HT1080 (cell line): ENCODE data around the gene SDE2. TPM values are rescaled to one million over a fixed set of nuclear protein-coding genes. Genes with fewer than 3 reads are reported as not detected.
"Not testable (repeated sequence)": the region's sequence is repeated elsewhere in the genome, so short reads cannot be mapped to it uniquely, and the experiment has no call there.

Source experiments
- DNase-seq: peaks from one replicate; pipeline ENCODE4 v3.0.0-alpha.2; 2015; ENCODE audit warnings: low read depth
- total RNA-seq: library from RNA; depleted of rRNA; stranded (reverse); fragments of >200 nt; shearing (Covaris generic); gene quantifications from 2 replicates; pipeline ENCODE4 v1.2.3, GENCODE V29; 2014

Gene SDE2
- total RNA-seq, 1 experiment from 2014 or later, result 15.9 TPM

DNA sequence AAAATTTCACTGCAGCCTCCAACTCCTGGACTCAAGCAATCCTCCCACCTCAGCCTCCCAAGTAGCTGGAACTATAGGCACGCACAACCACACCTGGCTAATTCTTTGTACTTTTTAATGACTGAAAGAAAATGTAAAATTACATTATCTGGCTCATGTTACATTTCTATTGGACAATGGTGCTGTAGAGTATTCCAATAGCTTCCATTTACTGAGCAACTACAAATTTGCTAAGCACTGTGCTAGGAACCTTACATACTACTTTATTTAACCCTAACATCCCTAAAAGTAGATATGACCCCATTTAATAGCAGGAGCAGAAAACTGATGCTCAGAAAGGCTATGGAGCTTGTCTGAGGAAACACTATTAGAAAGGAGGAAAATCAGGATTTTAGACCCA is 19.7 kb downstream of the SDE2 start:
- DNase-seq, result no peak

DNA sequence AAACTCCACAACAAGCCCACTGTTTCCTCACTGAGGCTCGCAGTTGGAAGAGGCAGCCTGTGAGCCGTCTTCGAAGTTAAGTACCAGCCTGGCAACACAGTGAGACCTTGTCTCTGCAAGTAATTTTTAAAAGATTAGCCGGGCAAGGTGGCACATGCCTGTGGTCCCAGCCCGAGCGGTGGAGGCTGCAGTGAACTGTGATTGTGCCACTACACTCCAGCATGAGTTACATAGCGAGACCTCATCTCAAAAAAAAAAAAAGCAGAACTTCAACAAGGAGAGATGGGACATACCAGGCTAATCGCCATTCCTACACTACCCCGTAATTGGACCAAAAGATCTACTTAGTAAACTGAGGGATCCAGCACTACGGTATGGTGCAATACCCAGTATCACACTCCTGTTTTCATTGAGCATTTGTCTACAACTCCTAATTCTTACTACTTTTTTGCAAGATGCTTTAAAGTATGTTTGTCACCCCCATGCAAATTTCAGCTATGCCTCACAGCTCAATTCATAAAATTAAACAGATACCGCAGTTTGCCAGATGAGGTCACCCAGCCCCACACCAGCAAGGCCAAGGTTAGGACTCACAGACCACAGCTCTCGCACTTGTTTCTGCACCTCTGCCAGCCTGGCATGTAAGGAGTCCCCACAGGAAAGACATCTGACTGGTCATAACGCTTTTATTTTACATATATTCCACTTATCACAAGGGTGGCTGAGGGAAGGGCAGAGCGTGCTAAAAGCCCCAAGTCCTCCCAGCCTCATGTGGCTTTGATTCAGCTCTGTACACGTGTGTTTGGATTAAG is 21.0 kb downstream of the SDE2 start:
- DNase-seq, result no peak

DNA sequence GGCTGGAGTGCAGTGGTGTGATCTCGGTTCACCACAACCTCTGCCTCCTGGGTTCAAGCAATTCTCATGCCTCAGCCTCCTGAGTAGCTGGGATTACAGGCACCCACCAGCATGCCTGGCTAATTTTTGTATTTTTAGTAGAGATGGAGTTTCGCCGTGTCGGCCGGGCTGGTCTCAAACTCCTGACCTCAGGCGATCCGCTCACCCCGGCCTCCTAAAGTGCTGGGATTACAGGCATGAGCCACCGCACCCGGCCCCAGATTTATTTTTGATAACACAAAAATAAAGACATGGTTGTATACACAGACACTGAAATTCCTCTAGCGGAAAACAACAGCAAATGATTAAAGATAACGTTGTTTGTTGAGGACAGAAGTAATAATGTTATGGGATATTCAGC is 24.0 kb downstream of the SDE2 start:
- DNase-seq, result not testable (repeated sequence)

DNA sequence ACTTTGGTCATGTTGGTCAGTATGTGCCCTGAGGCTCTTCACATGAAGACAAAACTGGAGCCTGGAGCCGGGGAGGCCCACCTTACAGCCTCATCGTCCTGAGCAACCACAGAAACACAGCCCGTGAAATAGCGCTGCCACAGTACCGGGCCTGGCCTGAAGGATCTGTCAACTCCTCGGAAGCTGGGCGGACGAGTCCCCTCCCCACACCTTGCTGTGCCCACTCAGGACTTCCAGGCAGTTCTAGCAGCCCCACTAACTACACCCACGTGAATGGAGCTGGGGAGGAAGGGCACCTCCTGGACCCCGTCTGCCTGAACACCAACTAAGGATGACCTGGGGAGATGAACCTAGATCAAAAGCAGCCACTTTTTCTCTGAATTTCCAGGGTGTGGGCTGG is 24.7 kb downstream of the SDE2 start:
- DNase-seq, result no peak

DNA sequence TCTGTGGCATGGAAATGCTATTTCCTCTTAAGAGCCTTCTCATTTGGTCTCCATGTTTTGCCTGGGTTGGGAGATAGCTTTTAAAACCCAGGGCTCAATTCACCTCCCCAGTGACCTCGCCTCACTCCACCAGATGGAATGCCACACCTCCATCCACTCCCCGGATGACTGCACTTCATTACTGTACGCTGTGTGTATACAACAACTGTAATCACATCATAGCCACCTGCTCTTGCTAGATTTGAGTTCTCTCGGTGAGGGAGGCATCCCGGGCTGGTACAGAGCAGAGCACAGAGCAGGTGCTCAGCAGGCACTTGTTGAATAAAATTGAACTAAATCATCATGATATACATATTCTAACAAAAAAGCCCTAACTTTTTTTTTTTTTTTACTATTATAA is 26.0 kb downstream of the SDE2 start:
- no peak for DNase-seq

DNA sequence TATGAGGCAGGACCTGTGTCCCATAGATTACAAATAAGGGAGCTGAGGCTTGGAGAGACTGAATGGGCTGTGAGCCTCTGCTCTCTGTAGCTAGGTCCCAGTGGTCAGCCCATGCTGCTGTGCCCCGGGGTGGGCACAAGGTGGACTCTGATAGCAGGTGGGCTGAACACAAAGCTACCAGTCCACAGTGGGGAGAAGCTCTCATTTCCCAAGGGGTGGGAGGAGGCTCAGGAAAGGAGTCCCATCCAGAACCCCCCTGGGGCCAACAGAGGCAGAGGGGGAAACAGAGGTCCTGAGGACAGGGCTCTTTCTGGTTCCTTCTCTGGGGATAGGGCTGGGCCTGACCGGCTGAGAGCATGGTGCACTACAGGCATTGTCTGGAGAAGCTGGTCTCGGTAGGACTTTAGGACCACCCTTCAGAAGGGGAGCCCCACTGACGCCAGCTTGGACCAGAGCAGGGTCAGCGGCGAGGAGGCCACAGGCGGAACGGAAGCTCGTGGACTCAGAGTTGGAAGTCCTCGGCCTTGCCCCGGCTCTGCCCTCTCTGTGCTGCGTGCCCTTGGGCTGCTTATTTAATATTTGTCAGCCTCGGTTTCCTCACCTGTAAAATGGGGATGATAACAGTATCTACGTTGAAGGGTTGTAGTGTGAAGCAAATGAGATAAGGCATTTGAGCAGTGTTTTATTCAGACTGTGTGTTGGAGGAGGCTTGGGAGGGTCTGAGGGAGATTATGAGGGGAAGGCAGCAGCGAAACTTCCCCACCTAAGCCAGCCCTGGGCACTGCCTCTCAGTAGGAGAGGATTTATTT is 26.6 kb downstream of the SDE2 start:
- DNase-seq, result no peak

DNA sequence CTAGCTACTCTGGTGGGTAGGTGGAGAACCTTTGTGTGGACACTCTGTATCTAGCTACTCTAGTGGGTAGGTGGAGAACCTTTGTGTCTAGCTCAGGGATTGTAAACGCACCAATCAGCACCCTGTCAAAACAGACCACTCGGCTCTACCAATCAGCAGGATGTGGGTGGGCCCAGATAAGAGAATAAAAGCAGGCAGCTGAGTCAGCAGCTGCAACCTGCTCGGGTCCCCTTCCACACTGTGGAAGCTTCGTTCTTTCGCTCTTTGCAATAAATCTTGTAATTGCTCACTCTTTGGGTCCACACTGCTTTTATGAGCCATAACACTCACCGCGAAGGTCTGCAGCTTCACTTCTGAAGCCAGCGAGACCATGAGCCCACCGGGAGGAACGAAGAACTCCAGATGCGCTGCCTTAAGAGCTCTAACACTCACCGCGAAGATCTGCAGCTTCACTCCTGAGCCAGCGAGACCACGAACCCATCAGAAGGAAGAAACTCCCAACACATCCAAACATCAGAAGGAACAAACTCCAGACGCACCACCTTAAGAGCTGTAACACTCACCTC is 28.5 kb downstream of the SDE2 start:
- not testable (repeated sequence) for DNase-seq

DNA sequence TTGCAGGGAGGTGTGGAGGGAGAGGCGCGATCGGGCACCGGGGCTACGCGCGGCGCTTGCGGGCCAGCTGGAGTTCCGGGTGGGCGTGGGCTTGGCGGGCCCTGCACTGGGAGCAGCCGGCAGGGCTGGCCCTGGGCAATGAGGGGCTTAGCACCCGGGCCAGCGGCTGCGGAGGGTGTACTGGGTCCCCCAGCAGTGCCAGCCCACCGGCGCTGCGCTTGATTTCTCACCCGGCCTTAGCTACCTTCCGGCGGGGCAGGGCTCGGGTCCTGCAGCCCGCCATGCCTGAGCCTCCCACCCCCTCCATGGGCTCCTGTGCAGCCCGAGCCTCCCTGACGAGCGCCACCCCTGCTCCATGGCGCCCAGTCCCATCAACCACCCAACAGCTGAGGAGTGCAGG is 29.4 kb downstream of the SDE2 start:
- DNase-seq, result not testable (repeated sequence)

DNA sequence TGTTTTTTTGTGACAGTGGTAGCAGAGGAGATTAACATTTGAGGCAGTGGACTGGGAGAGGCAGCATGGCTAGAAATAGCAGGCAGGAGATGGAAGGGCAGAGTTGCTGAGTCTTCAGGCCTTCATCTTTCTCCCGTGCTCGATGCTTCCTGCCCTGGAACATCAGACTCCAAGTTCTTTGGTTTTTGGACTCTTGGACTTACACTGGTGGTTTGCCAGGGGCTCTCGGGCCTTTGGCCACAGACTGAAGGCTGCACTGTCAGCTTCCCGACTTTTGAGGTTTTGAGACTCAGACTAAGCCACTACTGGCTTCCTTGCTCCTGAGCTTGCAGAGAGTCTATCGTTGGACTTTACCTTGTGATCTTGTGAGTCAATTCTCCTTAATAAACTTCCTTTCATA is 33.9 kb downstream of the SDE2 start:
- no peak for DNase-seq

DNA sequence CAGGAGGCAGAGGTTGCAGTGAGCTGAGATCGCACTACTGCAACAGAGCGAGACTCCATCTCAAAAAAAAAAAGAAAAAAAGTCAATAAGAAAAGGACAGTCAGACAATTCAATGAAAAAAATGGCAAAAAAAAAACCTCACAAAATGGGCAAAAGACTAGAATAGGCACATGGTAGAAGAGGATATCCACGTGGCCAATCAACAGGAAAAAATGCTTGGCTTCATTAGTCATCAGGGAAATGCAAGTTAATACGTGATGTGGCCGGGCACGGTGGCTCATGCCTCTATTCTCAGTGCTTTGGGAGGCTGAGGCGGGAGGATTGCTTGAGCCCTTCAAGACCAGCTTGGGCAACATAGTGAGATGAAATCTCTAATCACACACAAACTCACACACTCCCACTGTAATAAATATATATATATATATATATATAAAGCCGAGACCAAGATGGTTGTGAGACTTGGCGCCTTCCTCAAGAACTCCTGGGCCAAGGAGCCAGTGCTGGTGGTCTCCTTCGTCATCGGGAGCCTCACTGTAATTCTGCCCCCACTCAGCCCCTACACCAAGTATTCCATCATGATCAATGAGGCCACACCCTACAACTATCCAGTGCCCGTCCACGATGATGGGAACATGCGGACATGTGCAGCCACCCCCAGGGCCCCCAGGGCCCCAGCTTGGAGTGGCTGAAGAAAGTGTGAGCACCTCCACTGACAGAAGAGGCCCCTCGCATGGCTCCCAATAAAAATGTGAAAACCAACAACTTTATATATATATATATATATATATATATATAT is 35.2 kb downstream of the SDE2 start:
- DNase-seq, result peak; percentile 59

DNA sequence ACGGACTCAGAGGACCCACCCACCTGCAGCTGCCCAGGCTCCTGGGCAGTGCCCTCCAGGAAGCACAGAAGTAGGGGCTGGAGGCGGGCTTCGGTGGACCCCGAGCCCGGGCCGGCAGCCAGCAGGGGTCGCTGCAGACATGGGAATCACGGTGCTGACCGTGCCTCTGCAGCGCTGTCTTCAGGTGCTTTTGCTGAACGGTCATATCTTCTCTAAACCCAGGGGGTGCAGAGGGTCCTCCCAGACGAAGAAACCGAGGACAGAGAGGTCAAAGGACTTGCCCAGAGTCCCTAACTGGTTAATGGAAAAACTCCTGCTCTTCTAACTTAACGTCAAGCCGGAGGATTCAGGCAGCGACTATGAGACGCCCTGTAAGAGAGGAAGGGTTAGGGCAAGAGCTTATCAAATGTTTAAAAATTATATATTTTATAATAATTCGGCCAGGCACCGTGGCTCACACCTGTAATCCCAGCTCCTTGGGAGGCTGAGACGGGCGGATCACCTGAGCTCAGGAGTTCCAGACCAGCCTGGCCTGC is 36.6 kb downstream of the SDE2 start:
- no peak for DNase-seq

DNA sequence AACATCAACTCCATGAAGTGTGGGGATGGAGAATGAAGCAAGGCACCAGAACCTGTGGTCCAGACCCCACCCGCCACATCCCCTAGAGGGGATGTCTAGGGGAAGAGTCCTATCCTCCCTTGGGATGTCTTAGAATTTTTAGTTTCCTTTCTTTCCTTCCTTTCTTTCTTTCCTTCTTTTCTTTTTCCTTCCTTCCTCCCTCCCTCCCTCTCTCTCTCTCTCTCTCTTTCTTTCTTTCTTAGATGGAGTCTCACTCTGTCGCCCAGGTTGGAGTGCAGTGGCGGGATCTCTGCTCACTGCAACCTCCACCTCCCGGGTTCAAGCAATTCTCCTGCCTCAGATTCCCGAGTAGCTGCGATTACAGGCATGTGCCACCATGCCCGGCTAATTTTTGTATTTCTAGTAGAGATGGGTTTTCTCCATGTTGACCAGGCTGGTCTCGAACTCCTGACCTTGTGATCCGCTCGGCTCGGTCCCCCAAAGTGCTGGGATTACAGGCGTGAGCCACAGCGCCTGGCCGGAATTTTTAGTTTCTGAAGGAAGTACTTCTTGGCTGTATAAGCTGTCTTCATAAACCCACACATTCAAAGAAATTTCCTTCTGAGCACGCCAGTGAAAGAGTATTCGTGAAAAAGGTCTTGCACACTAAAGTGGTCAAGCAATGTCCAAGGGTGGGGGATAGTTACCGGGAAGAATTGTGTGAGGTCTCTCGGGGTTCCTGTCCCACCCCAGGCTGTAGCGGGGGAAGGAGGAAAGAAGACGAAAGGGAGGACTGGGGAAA is 37.3 kb downstream of the SDE2 start:
- no peak for DNase-seq

DNA sequence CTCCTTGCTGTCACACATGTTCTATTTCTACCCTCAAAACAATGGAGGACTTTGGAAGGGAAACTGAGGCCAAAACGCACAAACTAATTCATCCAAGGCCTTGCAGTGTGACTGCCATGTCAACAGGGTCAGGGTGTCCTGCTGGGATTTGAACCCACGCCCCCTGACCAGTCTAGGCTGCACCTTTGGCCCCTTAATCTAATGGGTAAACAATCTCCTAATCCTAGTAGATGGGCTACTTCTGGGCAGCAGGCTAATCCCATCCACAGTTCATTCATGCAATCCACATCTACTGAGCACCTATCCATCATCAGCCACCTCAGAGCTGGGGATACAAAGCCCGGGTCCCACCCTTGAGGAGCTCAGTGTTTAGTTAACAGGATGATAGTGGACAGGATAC is 41.1 kb downstream of the SDE2 start:
- no peak for DNase-seq

DNA sequence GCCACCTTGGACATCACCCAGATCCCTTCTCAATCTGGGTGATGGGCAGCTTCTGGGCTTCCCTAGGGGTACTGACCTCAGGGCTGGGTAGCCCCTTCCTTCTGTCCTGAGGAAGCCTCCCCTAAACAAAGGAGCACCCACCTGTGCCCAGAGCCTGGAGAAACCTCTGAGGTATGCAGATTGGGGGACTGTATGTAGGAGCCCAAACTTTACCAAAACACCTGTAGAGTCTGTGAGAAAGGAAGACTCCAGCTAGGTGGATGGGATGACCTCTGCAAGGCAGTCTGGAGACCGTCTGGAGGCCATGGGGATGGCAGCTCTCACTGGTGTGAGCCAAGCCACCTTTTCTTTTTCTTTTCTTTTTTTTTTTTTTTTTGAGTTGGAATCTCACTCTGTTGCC is 44.4 kb downstream of the SDE2 start:
- DNase-seq, result no peak

DNA sequence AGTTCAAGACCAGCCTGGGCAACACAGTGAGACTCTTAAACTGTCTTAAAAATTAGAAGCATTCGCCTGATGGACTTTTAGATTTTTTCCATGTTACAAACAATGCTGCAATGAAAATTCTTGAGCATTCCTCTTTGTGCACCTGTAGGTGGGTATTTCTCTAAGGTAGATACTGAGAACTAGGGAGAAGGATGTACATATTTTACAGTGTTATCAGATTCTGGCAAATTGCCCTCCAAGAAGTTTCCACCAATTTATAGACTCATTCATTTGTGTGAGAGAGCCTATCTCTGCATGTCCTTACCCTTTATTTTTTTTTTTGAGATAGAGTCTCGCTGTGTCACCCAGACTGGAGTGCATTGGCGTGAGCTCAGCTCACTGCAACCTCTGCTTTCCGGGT is 45.8 kb downstream of the SDE2 start:
- no peak for DNase-seq

DNA sequence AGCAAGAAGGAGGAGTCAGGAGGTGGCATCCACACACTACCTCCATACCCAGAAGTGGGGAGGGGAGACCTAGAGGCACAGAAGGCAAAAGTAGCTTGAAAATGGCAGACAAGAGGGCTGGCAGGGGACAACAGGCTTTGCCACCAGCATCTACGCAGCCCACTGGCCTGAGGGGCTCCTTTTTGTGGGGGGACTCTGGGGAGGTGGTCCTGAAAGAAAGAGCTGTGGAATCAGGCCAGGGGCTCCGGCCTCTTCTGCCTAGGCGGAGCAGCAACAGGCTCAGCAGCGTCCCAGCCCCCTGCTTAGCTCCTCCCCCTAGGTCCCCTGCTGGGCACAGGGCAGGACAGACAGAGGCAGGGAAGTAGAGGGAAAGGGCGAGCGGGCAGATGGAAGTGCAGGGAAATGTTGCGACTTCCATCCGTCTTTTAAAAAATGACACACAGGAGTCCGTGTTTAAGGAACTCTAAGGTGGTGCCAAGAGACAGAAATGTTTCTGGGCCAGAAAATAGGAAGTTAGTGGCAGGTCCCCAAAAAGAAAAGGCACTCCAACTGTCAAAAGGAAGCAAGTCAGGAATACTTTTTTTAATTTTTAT is 48.1 kb downstream of the SDE2 start:
- no peak for DNase-seq

DNA sequence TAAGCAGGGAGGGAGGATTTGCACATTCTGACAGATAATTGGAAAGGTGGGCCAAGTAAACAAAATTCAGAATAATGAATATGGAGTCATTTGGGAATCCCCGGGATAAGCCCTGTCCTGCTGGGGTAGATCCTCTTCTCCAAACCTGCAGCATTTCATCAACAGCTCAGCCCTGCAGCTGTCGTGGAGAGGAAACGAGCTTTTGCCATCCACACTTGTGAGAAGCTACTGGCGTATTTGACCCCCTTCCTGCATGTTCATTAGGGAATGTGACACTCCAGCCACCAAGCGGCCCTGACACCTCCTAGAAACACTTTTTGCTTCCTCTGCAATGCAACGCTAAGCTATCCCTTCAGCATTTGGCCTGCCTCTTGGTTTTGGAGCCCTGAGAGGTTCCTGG is 50.1 kb downstream of the SDE2 start:
- no peak for DNase-seq

DNA sequence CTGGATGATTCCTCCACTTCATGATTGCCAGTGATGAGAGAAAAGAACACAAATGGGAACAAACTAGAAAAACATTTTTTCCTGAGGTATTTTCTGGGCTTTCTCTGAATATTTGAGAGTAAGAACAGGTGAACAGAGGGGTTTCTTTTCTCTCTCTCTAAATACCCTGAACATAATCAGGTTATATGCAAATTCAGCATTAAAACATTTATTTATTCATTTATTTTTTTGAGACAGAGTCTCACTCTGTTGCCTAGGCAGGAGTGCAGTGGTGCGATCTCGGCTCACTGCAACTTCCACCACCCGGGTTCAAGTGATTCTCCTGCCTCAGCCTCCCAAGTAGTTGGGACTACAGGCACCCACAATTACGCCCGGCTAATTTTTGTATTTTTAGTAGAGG is 52.3 kb downstream of the SDE2 start:
- no peak for DNase-seq

DNA sequence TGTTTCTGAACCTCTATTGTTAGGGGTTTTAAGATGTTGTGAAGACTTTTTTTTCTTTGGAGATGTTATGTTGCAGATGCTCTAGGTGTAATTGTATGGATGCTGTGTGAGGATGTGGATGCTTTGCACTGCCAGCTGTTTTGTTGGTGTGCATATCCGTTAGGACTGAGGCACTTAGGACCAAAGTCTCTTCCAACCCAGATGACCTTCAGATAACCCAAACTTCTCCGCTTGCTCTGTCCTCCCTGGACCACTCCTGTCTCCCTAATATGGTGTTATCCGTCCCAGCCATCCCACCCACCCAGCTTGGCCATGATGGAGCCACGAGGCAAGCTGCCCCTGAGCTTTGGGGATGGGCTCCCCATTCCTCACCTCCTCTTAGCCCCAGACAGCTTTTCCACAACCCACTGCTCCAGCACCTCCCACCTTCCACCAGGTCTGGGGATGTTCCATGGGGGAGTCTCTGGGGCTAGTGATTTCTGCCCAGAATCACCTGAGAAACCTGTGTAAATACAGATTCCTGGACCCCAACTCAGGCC is 53.0 kb downstream of the SDE2 start:
- DNase-seq, result no peak

DNA sequence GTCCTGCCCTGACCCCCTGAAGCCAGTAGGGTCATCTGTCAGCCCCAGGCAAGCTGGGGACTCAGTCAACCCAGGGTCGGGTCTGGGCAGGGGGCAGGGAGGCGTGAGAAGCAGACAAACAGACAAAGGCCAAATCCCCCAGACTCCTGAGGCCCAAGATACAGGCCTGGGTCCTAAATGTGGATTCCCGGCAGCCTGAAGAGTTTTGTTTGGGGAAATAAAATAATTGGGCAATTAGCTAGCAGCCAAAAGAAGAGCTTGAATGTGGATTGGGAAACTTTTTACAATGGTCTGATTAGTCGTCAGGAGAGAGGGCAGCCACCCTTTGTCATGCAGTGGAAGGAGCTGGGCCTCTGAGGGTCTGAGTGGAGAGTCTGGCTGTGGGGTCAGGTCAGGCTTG is 53.6 kb downstream of the SDE2 start:
- DNase-seq, result no peak
